Activated CD4-positive, alpha-beta T cell treated with anti-CD3 and anti-CD28 coated beads, Interleukin-2, amount 10 ng/mL, durations not matched to agents 7 days and 5 days (primary cell): ENCODE data around the gene CORO2A. TPM values are rescaled to one million over a fixed set of nuclear protein-coding genes. Genes with fewer than 3 reads are reported as not detected.

ENCODE experiments used
- CTCF ChIA-PET: fragments of 350-600 bp; sonication (Branson Sonifier 250); formaldehyde crosslinking; loops from one replicate; lab custom pipeline; 2021; ENCODE audit warnings: antibody characterized with exemption; lab: Charles Lee
- POLR2A ChIA-PET: fragments of 350-600 bp; sonication (Branson Sonifier 250); formaldehyde crosslinking; loops from one replicate; lab custom pipeline; 2021; ENCODE audit warnings: antibody characterized with exemption; lab: Charles Lee
- DNase-seq: peaks from one replicate; pipeline ENCODE4 v3.0.0-alpha.2; 2020
- H3K27ac Mint-ChIP-seq: one replicate; pipeline ENCODE4 v1.8.0; 2021; ENCODE audit warnings: mild to moderate bottlenecking, moderate library complexity, mixed read lengths
- H3K27me3 Mint-ChIP-seq: one replicate; pipeline ENCODE4 v1.8.0; 2021; ENCODE audit warnings: mixed read lengths
- H3K36me3 Mint-ChIP-seq: one replicate; pipeline ENCODE4 v1.8.0; 2021; ENCODE audit warnings: low read depth, mixed read lengths
- H3K4me1 Mint-ChIP-seq: one replicate; pipeline ENCODE4 v1.8.0; 2021; ENCODE audit warnings: mixed read lengths
- H3K4me3 Mint-ChIP-seq: one replicate; pipeline ENCODE4 v1.8.0; 2021; ENCODE audit warnings: mild to moderate bottlenecking, moderate library complexity, mixed read lengths
- H3K9me3 Mint-ChIP-seq: one replicate; pipeline ENCODE4 v1.8.0; 2021; ENCODE audit warnings: mixed read lengths
- total RNA-seq, 2 experiments: library from RNA; stranded (reverse); gene quantifications; one replicate each; pipeline ENCODE4 v1.2.3, GENCODE V29; 2021

The CORO2A gene
- total RNA-seq, 2 experiments from 2014 or later, result 7.2 to 8.2 TPM

DNA sequence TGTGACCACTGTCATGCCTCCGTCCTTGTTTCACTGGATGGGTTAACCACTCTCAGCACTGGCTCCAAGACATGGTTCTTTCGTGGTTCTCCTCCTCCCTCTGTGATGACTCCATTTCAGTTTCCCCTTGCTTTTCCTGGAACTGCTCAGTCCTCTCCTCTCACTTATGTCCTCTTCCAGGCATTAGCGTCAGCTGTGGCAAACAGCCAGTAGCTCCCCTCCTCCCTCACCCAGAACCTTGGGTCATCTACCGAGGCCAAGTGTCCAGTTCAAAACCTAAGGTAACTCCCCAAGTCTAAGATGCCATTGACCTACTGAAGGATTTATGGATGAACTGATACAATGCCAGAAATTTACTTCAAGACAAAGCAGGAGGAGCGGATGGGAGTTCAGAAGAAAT is 9.8 kb upstream of the CORO2A start:
- no peak overlapping the region for H3K4me3 Mint-ChIP-seq
- DNase-seq, result no peak
- H3K9me3 Mint-ChIP-seq, result no peaks in the 10 kb centered on the region
- peaks cover 5% of the 10 kb centered on the region for H3K4me1 Mint-ChIP-seq
- POLR2A ChIA-PET, result no interaction called here
- no peaks in the 10 kb centered on the region for H3K36me3 Mint-ChIP-seq
- CTCF ChIA-PET, result interaction anchor here (0.9 to 1.2 kb wide), 3 partner anchors 9 to 53 kb away, joined by 3 read pairs; no protein-coding TSS in a partner anchor
- peak overlapping the region; percentile 3 for H3K27ac Mint-ChIP-seq
- H3K27me3 Mint-ChIP-seq, result no peaks in the 10 kb centered on the region

DNA sequence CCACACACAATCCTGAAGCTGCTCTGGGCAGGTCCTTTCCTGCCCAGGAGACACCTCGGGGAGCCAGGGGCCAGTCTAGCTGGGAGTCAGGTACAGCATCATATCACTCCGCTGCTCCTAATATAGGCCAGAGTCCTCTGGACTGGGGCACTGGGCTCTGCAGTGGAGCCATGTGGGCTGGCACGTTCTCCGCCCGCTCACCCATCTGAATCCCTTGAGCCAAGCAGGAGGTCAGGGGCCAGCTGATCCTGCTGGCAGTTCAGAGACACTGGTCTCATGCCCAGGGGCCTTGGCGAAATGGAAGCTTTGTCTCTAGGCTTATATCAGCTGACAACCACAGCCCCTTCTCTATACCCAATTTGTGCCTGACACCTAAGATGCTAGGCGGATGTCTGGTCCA is 9.3 kb upstream of the CORO2A start:
- Mint-ChIP-seq H3K27ac (no peak overlapping the region), H3K36me3 (no peaks in the 10 kb centered on the region), H3K4me3 (no peak overlapping the region), H3K9me3 (no peaks in the 10 kb centered on the region), H3K27me3 (no peaks in the 10 kb centered on the region), H3K4me1 (peaks cover 5% of the 10 kb centered on the region)
- ChIA-PET POLR2A (no interaction called here), CTCF (interaction anchor here (0.9 to 1.2 kb wide), 2 partner anchors 8 to 40 kb away, joined by 3 read pairs; no protein-coding TSS in a partner anchor)
- DNase-seq, result no peak

GRCh38 chr9:98201102-98201501 is 8.7 kb upstream of the CORO2A start:
- H3K27me3 Mint-ChIP-seq, result no peaks in the 10 kb centered on the region
- peaks cover 2% of the 10 kb centered on the region for H3K4me1 Mint-ChIP-seq
- H3K9me3 Mint-ChIP-seq, result no peaks in the 10 kb centered on the region
- DNase-seq, result no peak
- ChIA-PET POLR2A (no interaction called here), CTCF (interaction anchor here (0.6 to 0.9 kb wide), 4 partner anchors 7 to 524 kb away, joined by 3 to 4 read pairs (median 3); no protein-coding TSS in a partner anchor)
- H3K36me3 Mint-ChIP-seq, result no peaks in the 10 kb centered on the region
- no peak overlapping the region for H3K27ac Mint-ChIP-seq
- H3K4me3 Mint-ChIP-seq, result no peak overlapping the region

DNA sequence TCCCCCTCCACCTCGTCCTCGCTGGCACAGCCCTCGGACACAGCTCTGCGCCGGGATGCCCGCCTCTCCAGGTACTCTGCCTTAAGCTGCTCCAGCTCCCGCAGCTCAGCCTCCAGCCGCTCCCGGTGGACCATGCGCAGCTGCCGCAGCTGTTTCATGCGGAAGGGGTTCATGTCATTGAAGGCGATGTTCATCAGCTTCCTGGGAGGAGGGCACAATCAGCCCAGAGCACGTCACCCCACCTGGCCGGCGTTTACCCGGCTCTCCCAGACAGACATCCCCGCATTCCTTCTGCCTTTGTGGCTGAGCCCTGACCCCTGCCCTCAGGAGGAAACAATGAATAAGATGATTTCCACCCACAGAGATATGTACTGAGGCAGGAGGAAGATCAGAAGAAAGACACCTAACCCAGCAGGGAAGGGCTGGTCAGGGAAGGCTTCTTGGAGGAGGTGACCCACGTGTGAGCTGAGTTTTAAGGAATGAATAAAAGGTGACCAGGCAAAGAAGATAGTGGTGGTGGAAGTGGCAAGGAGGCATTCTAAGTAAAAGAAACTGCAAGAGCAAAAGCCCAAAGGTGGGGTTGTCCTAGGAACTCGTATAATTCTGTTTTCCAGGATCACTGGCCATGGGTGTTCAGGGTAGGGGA is 7.1 kb upstream of the CORO2A start:
- Mint-ChIP-seq H3K27ac (no peak overlapping the region), H3K9me3 (no peaks in the 10 kb centered on the region), H3K4me1 (no peaks in the 10 kb centered on the region), H3K27me3 (peaks cover 2% of the 10 kb centered on the region), H3K36me3 (no peaks in the 10 kb centered on the region), H3K4me3 (no peak overlapping the region)
- ChIA-PET CTCF (no interaction called here), POLR2A (no interaction called here)
- no peak for DNase-seq

DNA sequence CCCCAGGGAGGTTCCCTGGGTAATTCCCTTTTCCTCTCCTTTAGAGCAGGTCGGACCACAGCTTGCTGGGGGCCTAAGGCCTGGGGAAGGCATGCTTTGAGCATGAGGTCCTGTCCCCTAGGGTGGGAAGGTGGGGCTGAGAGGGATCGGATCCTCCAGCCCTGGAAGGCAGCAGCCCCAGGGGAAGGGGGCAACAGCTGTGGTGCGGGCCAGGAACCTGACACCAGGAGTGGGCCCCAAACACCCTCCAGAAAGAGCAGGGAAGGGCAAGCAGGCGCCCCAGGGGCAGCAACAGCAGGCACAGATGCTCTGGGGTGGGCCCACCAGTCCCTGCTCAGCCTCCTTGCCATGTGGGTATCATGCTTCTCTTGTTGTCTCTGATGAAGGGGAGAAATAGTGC is 3.2 kb upstream of the CORO2A start:
- no peak for DNase-seq
- H3K27ac Mint-ChIP-seq, result no peak overlapping the region
- no peak overlapping the region for H3K4me3 Mint-ChIP-seq
- H3K4me1 Mint-ChIP-seq, result peaks cover 10% of the 10 kb centered on the region
- H3K9me3 Mint-ChIP-seq, result no peaks in the 10 kb centered on the region
- ChIA-PET POLR2A (no interaction called here), CTCF (interaction anchor here (0.8 kb wide), 1 partner anchor 12 kb away, joined by 3 read pairs; no protein-coding TSS in a partner anchor)
- H3K27me3 Mint-ChIP-seq, result peaks cover 4% of the 10 kb centered on the region
- no peaks in the 10 kb centered on the region for H3K36me3 Mint-ChIP-seq

GRCh38 chr9:98193336-98193944 is 1.0 kb upstream of the CORO2A start:
- peak overlapping the region; percentile 79 for H3K4me3 Mint-ChIP-seq
- peaks cover 4% of the 10 kb centered on the region for H3K27me3 Mint-ChIP-seq
- no peaks in the 10 kb centered on the region for H3K36me3 Mint-ChIP-seq
- POLR2A ChIA-PET, result no interaction called here
- DNase-seq, result no peak
- H3K4me1 Mint-ChIP-seq, result peaks cover 18% of the 10 kb centered on the region
- CTCF ChIA-PET, result interaction anchor here (0.6 to 2.9 kb wide), 14 partner anchors 8 to 159 kb away, joined by 3 to 11 read pairs (median 3); partner anchors contain the start of gene TRIM14
- peak overlapping the region; percentile 82 for H3K27ac Mint-ChIP-seq
- no peaks in the 10 kb centered on the region for H3K9me3 Mint-ChIP-seq

DNA sequence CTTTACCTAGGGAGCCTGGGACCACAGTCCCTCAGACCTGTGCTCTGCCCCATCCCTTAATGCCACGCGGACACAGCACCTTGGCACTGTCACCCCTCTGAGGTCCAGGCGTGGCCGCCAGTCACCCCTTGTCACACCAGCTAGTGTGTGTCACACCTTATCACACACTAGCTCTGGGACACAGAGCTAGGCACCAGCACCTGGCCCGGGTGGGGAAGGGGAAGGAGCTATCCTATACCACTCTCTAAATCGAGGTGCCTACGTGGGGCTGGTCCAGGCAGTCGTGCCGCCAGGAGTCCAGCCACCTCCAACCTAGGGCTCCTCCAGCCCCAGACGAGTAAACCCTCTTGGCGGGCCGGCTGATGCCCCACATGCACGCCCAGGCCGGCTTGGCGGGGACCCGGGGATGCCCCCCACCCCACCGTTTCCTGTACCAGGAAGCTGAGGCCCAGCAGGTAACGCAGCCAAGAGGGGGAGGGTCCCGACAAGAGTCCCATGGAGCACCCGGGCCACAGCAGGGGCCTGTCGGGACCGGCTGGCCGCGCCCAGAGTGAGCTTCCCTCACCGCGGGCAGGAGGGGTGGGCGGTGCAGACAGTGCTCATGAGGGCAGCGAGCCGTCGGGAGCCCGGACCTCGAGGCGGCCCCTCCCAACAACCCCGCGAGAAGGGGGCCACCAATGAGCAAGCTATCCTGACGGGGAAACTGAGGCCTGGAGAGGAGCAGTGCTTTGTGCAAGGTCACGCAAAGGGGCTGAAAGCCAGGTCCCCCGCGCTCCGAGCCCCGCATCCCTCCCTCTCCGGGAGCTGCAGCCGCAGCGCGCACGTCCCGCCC is 550 bp downstream of the CORO2A start:
- DNase-seq, result peak; percentile 33
- ChIA-PET CTCF (interaction anchor here (0.6 to 2.9 kb wide), 9 partner anchors 11 to 810 kb away, joined by 3 to 11 read pairs (median 4); partner anchors contain the start of genes TBC1D2 and TRIM14), POLR2A (no interaction called here)
- peak overlapping the region; percentile 76 for H3K4me3 Mint-ChIP-seq
- H3K9me3 Mint-ChIP-seq, result no peaks in the 10 kb centered on the region
- peak overlapping the region; percentile 57 for H3K27ac Mint-ChIP-seq
- H3K4me1 Mint-ChIP-seq, result peaks cover 18% of the 10 kb centered on the region
- no peaks in the 10 kb centered on the region for H3K36me3 Mint-ChIP-seq
- peaks cover 4% of the 10 kb centered on the region for H3K27me3 Mint-ChIP-seq

GRCh38 chr9:98191181-98191608 is 1.2 kb downstream of the CORO2A start:
- peaks cover 18% of the 10 kb centered on the region for H3K4me1 Mint-ChIP-seq
- ChIA-PET CTCF (interaction anchor here (0.6 to 2.9 kb wide), 3 partner anchors 23 to 73 kb away, joined by 3 to 7 read pairs (median 4); partner anchors contain the start of gene TRIM14), POLR2A (no interaction called here)
- peak overlapping the region; percentile 66 for H3K27ac Mint-ChIP-seq
- H3K9me3 Mint-ChIP-seq, result no peaks in the 10 kb centered on the region
- peaks cover 4% of the 10 kb centered on the region for H3K27me3 Mint-ChIP-seq
- no peak for DNase-seq
- H3K4me3 Mint-ChIP-seq, result peak overlapping the region; percentile 76
- no peaks in the 10 kb centered on the region for H3K36me3 Mint-ChIP-seq

DNA sequence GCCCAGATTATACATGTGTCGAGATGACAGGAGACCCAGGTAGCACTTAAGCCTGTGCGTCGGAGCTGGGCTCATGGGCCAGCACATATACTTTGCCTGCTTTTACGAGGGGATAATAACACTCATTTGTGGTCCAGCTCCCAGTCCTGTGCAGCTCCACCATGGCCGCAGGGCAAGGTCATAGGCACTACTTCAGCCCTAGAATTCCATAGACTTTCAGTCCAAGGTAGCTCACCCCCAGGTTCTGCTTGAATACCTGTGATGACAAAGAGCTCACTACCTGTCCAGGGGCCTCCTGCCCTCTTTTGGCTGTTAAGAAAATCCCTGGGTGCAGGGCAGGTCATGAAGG is 1.7 kb downstream of the CORO2A start:
- POLR2A ChIA-PET, result no interaction called here
- no peaks in the 10 kb centered on the region for H3K9me3 Mint-ChIP-seq

DNA sequence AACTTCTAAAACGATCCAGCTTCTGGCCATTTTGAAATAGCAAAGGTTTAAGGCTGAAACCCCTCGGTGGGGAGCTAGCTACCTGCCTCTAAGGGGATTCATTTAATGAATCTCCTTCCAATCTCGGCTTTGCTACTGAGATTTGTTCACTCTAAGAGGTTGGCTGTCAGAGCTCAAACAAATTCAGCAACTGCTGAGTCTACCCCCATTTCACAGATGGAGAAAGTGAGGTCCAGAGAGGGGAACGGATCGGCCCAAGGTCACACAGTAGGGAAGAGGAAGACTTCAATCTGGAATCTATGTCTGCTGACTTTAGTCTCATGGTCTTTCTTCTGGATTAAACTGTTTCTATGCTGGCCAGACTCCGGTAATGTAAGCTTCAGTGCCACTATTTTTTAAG is 3.0 kb downstream of the CORO2A start:
- no peak overlapping the region for H3K27ac Mint-ChIP-seq

More for the DNA sequence above, 1.7 kb downstream of the CORO2A start:
- CTCF ChIA-PET, result interaction anchor here (0.8 to 2.9 kb wide), 2 partner anchors 12 to 72 kb away, joined by 3 to 7 read pairs; partner anchors contain the start of gene TRIM14
- DNase-seq, result no peak
- Mint-ChIP-seq H3K4me1 (peaks cover 18% of the 10 kb centered on the region), H3K4me3 (peak overlapping the region; percentile 76), H3K27ac (no peak overlapping the region), H3K27me3 (peaks cover 4% of the 10 kb centered on the region), H3K36me3 (no peaks in the 10 kb centered on the region)

DNA sequence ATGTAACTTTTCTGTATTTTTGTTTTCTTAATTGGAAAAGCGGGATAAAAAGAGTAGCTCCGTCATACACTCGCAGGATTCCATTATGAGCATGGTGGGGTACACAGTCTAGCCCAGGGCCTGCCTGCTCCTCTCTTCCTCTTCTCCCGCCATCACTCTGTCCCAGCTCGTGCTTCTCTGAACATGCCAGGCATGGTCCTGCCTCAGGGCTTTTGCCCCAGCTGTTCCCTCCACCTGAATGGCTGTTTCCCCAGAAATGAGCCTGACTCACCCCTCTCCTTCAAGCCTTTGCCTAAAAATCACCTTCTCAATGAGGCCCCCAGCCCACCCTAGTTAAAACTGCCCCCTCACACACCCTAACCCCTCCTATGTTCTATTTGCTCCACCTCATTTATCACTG is 4.5 kb downstream of the CORO2A start:
- no peak for DNase-seq
- Mint-ChIP-seq H3K27me3 (no peaks in the 10 kb centered on the region), H3K4me1 (peaks cover 16% of the 10 kb centered on the region), H3K27ac (no peak overlapping the region), H3K4me3 (no peak overlapping the region), H3K9me3 (no peaks in the 10 kb centered on the region), H3K36me3 (no peaks in the 10 kb centered on the region)
- CTCF ChIA-PET, result no interaction called here
- POLR2A ChIA-PET, result no interaction called here

More for the DNA sequence above, 3.0 kb downstream of the CORO2A start:
- Mint-ChIP-seq H3K4me3 (no peak overlapping the region), H3K27me3 (peaks cover 2% of the 10 kb centered on the region), H3K9me3 (no peaks in the 10 kb centered on the region), H3K36me3 (no peaks in the 10 kb centered on the region), H3K4me1 (peaks cover 20% of the 10 kb centered on the region)
- DNase-seq, result no peak
- CTCF ChIA-PET, result no interaction called here
- POLR2A ChIA-PET, result no interaction called here

DNA sequence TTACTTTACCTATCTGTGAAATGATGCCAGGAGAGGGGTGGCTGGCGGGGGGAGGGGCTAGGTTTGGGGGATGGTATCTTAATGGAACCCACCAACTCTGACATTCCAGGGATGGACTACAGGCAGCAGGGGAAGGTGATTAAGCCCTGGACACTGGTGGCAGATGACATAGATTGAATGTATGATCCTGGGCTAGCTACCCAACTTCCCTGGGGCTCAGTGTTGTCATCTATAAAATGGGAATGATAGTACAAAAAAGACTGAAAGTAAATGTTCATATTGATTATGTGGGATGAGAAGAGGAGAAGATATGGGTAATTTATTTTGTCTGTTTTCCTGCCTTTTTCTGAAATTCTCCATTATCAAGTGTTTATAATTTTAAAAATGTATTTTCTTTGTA is 6.2 kb downstream of the CORO2A start:
- Mint-ChIP-seq H3K9me3 (no peaks in the 10 kb centered on the region), H3K4me1 (peaks cover 14% of the 10 kb centered on the region), H3K27ac (no peak overlapping the region), H3K36me3 (no peaks in the 10 kb centered on the region), H3K27me3 (no peaks in the 10 kb centered on the region), H3K4me3 (no peak overlapping the region)
- CTCF ChIA-PET, result interaction anchor here (1.0 kb wide), 1 partner anchor 18 kb away, joined by 3 read pairs; no protein-coding TSS in a partner anchor
- POLR2A ChIA-PET, result no interaction called here
- DNase-seq, result no peak
